Measurements from ENCODE around the gene RXFP2.

DNA sequence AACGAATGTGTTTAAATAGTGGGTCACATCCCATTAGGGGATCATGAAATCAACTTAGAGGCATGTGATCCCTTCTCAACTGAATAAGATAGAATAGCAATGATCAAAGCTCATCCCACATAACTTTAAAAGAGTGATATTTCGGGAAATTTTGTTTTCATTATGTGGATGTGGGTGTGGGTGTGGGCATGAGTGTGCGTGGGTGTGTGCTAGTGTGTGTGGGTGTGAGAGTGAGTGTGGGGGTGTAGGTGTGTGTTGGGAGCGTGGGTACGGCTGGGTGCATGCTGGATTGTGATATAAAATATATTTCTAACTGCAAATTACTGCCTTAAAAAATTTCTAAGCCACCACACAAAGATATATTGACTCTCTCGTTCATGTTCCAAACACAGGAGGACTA, 15.9 kb downstream of the RXFP2 start:
- TF ChIP-seq, protein P1, sequence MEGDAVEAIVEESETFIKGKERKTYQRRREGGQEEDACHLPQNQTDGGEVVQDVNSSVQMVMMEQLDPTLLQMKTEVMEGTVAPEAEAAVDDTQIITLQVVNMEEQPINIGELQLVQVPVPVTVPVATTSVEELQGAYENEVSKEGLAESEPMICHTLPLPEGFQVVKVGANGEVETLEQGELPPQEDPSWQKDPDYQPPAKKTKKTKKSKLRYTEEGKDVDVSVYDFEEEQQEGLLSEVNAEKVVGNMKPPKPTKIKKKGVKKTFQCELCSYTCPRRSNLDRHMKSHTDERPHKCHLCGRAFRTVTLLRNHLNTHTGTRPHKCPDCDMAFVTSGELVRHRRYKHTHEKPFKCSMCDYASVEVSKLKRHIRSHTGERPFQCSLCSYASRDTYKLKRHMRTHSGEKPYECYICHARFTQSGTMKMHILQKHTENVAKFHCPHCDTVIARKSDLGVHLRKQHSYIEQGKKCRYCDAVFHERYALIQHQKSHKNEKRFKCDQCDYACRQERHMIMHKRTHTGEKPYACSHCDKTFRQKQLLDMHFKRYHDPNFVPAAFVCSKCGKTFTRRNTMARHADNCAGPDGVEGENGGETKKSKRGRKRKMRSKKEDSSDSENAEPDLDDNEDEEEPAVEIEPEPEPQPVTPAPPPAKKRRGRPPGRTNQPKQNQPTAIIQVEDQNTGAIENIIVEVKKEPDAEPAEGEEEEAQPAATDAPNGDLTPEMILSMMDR (IDR thresholded peaks at IDR 0.05) = no peak
- TF ChIP-seq POLR2AphosphoS5 (IDR thresholded peaks at IDR 0.05) (no peak), POLR2A (IDR thresholded peaks at IDR 0.05) (no peak)

All from prostate gland (tissue), 2 donors.